WTC11 (cell line): Measurements from ENCODE around the gene ATAD3C.
"Not testable (repeated sequence)": the region's sequence is repeated elsewhere in the genome, so short reads cannot be mapped to it uniquely, and the experiment has no call there.

Experiments used
- CTCF ChIP-seq: fragments of 200-600 bp; IDR thresholded peaks from 2 replicates; pipeline ENCODE4 v1.8.0; 2022; ENCODE audit warnings: antibody characterized with exemption
- E2F4 ChIP-seq: sonication (generic); formaldehyde crosslinking; IDR thresholded peaks from 2 replicates; pipeline ENCODE4 v1.8.1; 2022; ENCODE audit warnings: low read depth, mild to moderate bottlenecking, moderate library complexity, missing genetic modification reagents, borderline replicate concordance
- JUN ChIP-seq: sonication (generic); formaldehyde crosslinking; IDR thresholded peaks from 2 replicates; pipeline ENCODE4 v1.8.0; 2023; ENCODE audit warnings: mild to moderate bottlenecking, missing genetic modification reagents
- RELA ChIP-seq: sonication (generic); formaldehyde crosslinking; IDR thresholded peaks from 2 replicates; pipeline ENCODE4 v1.8.1; 2022; ENCODE audit warnings: missing genetic modification reagents, mild to moderate bottlenecking, borderline replicate concordance

- not testable (repeated sequence) for TF ChIP-seq JUN (CRISPR knock-in tag); CTCF; RELA (CRISPR knock-in tag); E2F4 (CRISPR knock-in tag)
Measured at GRCh38 chr1:1455934-1456333, 6.4 kb downstream of the ATAD3C start.
